Neuronal stem cell (in vitro differentiated cells): ENCODE data around the gene CACNA1C.

Source experiments
- DNase-seq: peaks from one replicate; pipeline ENCODE4 v3.0.0-alpha.2; 2013; ENCODE audit warnings: low spot score
- H2AFZ ChIP-seq: one replicate; pipeline ENCODE4 v1.6.1; 2013; ENCODE audit warnings: mild to moderate bottlenecking, low read length, inconsistent platforms
- H2AK5ac ChIP-seq: 2 replicates; pipeline ENCODE4 v1.6.1; 2013; ENCODE audit warnings: low read depth, mild to moderate bottlenecking, inconsistent platforms, low read length, moderate library complexity, mixed read lengths
- H2BK120ac ChIP-seq: 2 replicates; pipeline ENCODE4 v1.6.1; 2013; ENCODE audit warnings: low read depth, mild to moderate bottlenecking, inconsistent platforms, low read length, moderate library complexity, mixed read lengths
- H2BK12ac ChIP-seq: one replicate; pipeline ENCODE4 v1.6.1; 2013; ENCODE audit warnings: low read length, inconsistent platforms
- H2BK15ac ChIP-seq: 2 replicates; pipeline ENCODE4 v1.6.1; 2013; ENCODE audit warnings: mild to moderate bottlenecking, low read length, inconsistent platforms, mixed read lengths
- H2BK5ac ChIP-seq: one replicate; pipeline ENCODE4 v1.6.1; 2013; ENCODE audit warnings: inconsistent platforms, mild to moderate bottlenecking, low read length, moderate library complexity
- H3K14ac ChIP-seq: one replicate; pipeline ENCODE4 v1.6.1; 2013; ENCODE audit warnings: low read length, inconsistent platforms
- H3K18ac ChIP-seq: 2 replicates; pipeline ENCODE4 v1.6.1; 2013; ENCODE audit warnings: low read length, inconsistent platforms
- H3K23ac ChIP-seq: 2 replicates; pipeline ENCODE4 v1.6.1; 2013; ENCODE audit warnings: low read depth, mild to moderate bottlenecking, mixed read lengths, low read length, inconsistent platforms; ENCODE audit not compliant: poor library complexity
- H3K27ac ChIP-seq: replicated peaks from 3 replicates; pipeline ENCODE4 v1.5.1; 2013; ENCODE audit warnings: low read length, inconsistent platforms
- H3K27me3 ChIP-seq, 3 experiments: 2 replicates each; pipeline ENCODE4 v1.6.1; 2013; ENCODE audit warnings: low read length in 3 of 3, mild to moderate bottlenecking in 2 of 3, inconsistent platforms in 1 of 3, low read depth in 1 of 3, mixed read lengths in 1 of 3, moderate library complexity in 1 of 3; ENCODE audit not compliant: control insufficient read depth in 3 of 3, insufficient read depth in 3 of 3
- H3K36me3 ChIP-seq, 2 donors: replicated peaks in 1 of 2; 2 replicates each; pipeline ENCODE4 v1.6.1; 2013; ENCODE audit warnings: low read length in 2 of 2; ENCODE audit not compliant: control insufficient read depth in 2 of 2, insufficient read depth in 2 of 2
- H3K4ac ChIP-seq: 2 replicates; pipeline ENCODE4 v1.6.1; 2013; ENCODE audit warnings: inconsistent platforms, mild to moderate bottlenecking, low read length, moderate library complexity
- H3K4me1 ChIP-seq, 2 donors: 1 replicate in 1 of 2; 2 replicates in 1 of 2; pipeline ENCODE4 v1.6.1; 2013; ENCODE audit warnings: low read length in 2 of 2, low read depth in 1 of 2; ENCODE audit not compliant: control insufficient read depth in 2 of 2, insufficient read depth in 1 of 2
- H3K4me2 ChIP-seq: one replicate; pipeline ENCODE4 v1.6.1; 2013; ENCODE audit warnings: mild to moderate bottlenecking, low read length, inconsistent platforms; ENCODE audit not compliant: insufficient read depth, poor library complexity, severe bottlenecking
- H3K4me3 ChIP-seq, 2 donors: 2 replicates each; pipeline ENCODE4 v1.5.1; 2013; ENCODE audit warnings: low read length in 2 of 2, mild to moderate bottlenecking in 2 of 2, inconsistent platforms in 1 of 2, moderate library complexity in 1 of 2
- H3K79me1 ChIP-seq: one replicate; pipeline ENCODE4 v1.6.1; 2013; ENCODE audit warnings: low read depth, mild to moderate bottlenecking, inconsistent platforms, low read length, moderate library complexity
- H3K9ac ChIP-seq: one replicate; pipeline ENCODE4 v1.6.1; 2013; ENCODE audit warnings: mild to moderate bottlenecking, low read depth, low read length, inconsistent platforms; ENCODE audit not compliant: poor library complexity
- H3K9me3 ChIP-seq, 2 donors: replicated peaks in 1 of 2; 2 replicates each; pipeline versions ENCODE3 to v1.6.1; 2013; ENCODE audit warnings: low read length in 2 of 2, mild to moderate bottlenecking in 2 of 2, inconsistent platforms in 1 of 2, low read depth in 1 of 2, mixed read lengths in 1 of 2, moderate library complexity in 1 of 2; ENCODE audit not compliant: control insufficient read depth in 2 of 2, insufficient read depth in 1 of 2
- H4K8ac ChIP-seq: one replicate; pipeline ENCODE4 v1.6.1; 2013; ENCODE audit warnings: low read depth, mild to moderate bottlenecking, inconsistent platforms, low read length, moderate library complexity
- H4K91ac ChIP-seq: one replicate; pipeline ENCODE4 v1.6.1; 2013; ENCODE audit warnings: low read length, low read depth, mild to moderate bottlenecking, inconsistent platforms; ENCODE audit not compliant: poor library complexity
- WGBS, 2 donors: extraction: QIAGEN DNeasy Blood & Tissue Kit; methylation state at CpG; one replicate each; pipeline ENCODE4 v1.1.7; 2013; ENCODE audit warnings: missing lambda C conversion rate in 2 of 2, mixed read lengths in 1 of 2; ENCODE audit not compliant: insufficient read length in 2 of 2, insufficient replicate concordance in 1 of 2; ENCODE audit errors: extremely low coverage in 2 of 2; 5-methylcytosine and 5-hydroxymethylcytosine counted together

The CACNA1C gene

DNA sequence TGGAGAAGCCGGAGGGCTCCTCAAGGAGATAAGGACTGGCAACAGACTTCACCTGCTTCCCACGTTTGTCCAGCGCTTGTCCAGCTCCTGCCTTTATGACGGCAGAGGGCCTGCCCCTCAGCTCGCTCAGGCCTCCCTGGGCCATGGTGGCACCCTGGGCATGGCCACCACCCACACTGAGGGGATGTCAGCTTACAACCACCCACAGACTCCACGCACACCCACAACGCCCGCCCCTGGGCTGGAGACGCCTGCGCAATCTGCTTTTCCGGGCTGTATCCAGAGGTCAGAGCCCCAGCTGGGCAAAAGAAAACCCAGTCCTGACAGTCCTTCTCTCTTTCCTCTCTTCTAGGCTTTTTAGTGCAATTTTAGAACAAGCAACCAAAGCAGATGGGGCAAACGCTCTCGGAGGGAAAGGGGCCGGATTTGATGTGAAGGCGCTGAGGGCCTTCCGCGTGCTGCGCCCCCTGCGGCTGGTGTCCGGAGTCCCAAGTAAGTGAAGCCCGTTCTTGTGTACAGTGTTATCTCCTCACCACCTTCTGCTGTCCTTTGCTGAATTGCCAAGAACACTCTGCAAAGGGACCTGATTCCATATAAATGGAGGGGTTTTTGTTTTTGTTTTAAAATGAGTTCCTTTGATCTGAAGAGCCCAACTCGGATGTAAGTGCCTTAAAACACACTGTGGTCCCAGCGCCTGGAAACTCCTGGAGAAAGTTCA lies 404.6 kb downstream of the CACNA1C start:
- Histone ChIP-seq H3K27ac (no peak overlapping the region), H2BK5ac (no peak overlapping the region), H3K4ac (no peak overlapping the region), H2BK15ac (no peak overlapping the region), H3K4me1 (no peaks in the 10 kb centered on the region), H3K27me3 (peaks cover 0 to 9% (median 0%) of the 10 kb centered on the region in 3 experiments), H2AK5ac (no peak overlapping the region), H2AFZ (no peak overlapping the region), H3K9me3 (no peaks in the 10 kb centered on the region), H3K4me2 (no peak overlapping the region), H3K79me1 (no peaks in the 10 kb centered on the region), H3K18ac (no peak overlapping the region), H3K9ac (no peak overlapping the region), H4K8ac (no peak overlapping the region), H2BK12ac (no peak overlapping the region), H3K4me3 (no peak overlapping the region), H2BK120ac (no peak overlapping the region), H4K91ac (no peak overlapping the region), H3K14ac (no peak overlapping the region), H3K23ac (no peak overlapping the region), H3K36me3 (no peaks in the 10 kb centered on the region)
- DNase-seq = no peak
- no CpG with 5 or more reads among the region's 23 CpGs for WGBS, 2 donors

DNA sequence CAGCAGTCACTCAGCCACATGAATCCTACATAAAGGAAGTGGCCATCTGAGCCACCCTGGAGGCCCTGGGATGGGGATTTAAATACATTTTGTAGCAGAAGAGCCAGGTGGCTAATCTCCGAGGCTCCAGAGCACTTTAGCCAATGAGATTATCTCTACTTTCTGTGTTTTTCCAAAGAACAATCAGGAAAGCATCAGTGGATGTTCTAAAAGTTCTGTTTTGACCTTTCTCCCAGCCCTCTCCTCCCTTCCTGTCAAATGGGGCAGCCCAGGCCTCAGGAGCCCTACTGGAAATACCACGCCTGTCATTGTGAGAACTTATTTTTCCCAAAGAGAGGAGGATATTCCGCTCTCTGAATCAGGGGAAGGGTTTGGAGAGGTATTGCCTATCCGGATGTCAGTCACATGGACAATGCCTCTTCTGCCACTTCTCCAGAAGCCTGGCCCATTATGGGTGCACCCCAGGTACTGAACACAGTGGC lies 405.2 kb downstream of the CACNA1C start:
- H3K36me3 ChIP-seq = no peaks in the 10 kb centered on the region
- H3K23ac ChIP-seq = no peak overlapping the region
- no peak overlapping the region for H2BK120ac ChIP-seq
- no peak overlapping the region for H2BK15ac ChIP-seq
- DNase-seq = no peak
- H3K27ac ChIP-seq = no peak overlapping the region
- WGBS, 2 donors = no CpG with 5 or more reads among the region's 4 CpGs
- H3K4me3 ChIP-seq = no peak overlapping the region
- no peak overlapping the region for H3K4me2 ChIP-seq
- H2AK5ac ChIP-seq = no peak overlapping the region
- H2BK5ac ChIP-seq = no peak overlapping the region
- H3K4me1 ChIP-seq = no peaks in the 10 kb centered on the region
- H4K8ac ChIP-seq = no peak overlapping the region
- no peaks in the 10 kb centered on the region for H3K79me1 ChIP-seq
- H2AFZ ChIP-seq = no peak overlapping the region
- H3K9me3 ChIP-seq = no peaks in the 10 kb centered on the region
- no peak overlapping the region for H3K9ac ChIP-seq
- no peak overlapping the region for H3K18ac ChIP-seq
- no peak overlapping the region for H2BK12ac ChIP-seq
- H3K27me3 ChIP-seq = peaks cover 0 to 9% (median 0%) of the 10 kb centered on the region in 3 experiments
- no peak overlapping the region for H3K4ac ChIP-seq
- H3K14ac ChIP-seq = no peak overlapping the region
- no peak overlapping the region for H4K91ac ChIP-seq

DNA sequence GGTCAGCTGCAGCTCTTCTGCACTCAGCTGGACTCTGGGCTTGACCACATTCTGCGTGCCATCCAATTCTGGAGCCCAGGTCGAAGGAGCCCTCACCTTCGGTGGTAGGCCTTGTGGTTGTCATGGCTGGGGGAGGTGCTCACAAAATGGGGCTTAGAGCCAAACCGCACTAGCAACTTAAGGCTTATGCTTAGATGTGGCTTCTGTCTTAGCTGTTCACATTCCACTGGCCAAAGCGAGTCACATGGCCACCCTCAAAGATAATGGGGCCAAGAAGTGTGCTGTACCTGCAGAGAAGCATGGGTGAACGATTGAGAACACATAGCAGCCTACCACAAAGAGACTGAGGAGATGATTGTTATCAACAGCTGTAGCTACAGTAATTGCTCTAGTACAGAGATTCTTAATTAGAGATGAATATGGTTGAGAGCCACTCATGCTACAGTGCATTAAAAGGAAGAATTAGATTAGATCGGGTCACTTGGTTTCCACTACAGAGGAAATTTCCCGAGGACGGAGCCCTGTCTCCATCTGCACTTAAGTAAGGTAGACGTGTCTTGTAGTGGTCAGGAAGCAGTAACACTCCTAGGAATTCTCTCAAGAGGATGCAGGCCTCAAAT lies 407.4 kb downstream of the CACNA1C start:
- peaks cover 0 to 9% (median 0%) of the 10 kb centered on the region in 3 experiments for H3K27me3 ChIP-seq
- H3K4me3 ChIP-seq = no peak overlapping the region
- H3K9me3 ChIP-seq = no peaks in the 10 kb centered on the region
- H2AFZ ChIP-seq = no peak overlapping the region
- no peak overlapping the region for H3K23ac ChIP-seq
- no peak overlapping the region for H2BK5ac ChIP-seq
- no peak overlapping the region for H3K9ac ChIP-seq
- no peak overlapping the region for H4K91ac ChIP-seq
- no peak overlapping the region for H2BK15ac ChIP-seq
- H3K14ac ChIP-seq = no peak overlapping the region
- no peak overlapping the region for H2AK5ac ChIP-seq
- no peak overlapping the region for H3K4me2 ChIP-seq
- H4K8ac ChIP-seq = no peak overlapping the region
- no peak overlapping the region for H3K27ac ChIP-seq
- no peaks in the 10 kb centered on the region for H3K79me1 ChIP-seq
- no peak for DNase-seq
- H3K18ac ChIP-seq = no peak overlapping the region
- no peaks in the 10 kb centered on the region for H3K4me1 ChIP-seq
- H3K36me3 ChIP-seq = no peaks in the 10 kb centered on the region
- H2BK120ac ChIP-seq = no peak overlapping the region
- WGBS, 2 donors = no CpG with 5 or more reads among the region's 10 CpGs
- H3K4ac ChIP-seq = no peak overlapping the region
- H2BK12ac ChIP-seq = no peak overlapping the region

DNA sequence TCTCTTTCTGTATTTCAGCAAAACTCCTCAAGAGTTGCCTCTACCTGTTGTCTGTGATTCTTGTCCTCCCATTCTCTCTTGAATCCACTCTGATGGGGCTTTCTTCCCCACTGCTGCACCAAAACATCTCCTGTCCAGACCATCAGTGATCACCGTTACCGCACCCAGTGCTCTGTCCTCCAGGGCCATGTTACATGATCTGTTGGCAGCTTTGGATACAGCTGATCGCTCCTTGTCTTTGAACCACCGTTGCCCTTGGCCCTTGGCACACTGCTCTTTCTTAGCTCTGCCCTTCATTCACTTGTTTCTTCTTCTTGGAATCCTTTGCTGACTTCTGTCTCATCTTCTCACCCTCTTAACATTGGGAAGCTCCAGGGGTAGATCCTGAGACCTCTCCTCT lies 408.3 kb downstream of the CACNA1C start:
- H3K4me1 ChIP-seq = no peaks in the 10 kb centered on the region
- no peak overlapping the region for H3K4me3 ChIP-seq
- no peak overlapping the region for H3K18ac ChIP-seq
- H2BK120ac ChIP-seq = no peak overlapping the region
- WGBS, 2 donors = no CpG with 5 or more reads among the region's 4 CpGs
- H3K27me3 ChIP-seq = peaks cover 0 to 12% (median 0%) of the 10 kb centered on the region in 3 experiments
- no peak overlapping the region for H4K91ac ChIP-seq
- H2BK5ac ChIP-seq = no peak overlapping the region
- H3K9me3 ChIP-seq = no peaks in the 10 kb centered on the region
- H2BK15ac ChIP-seq = no peak overlapping the region
- H3K4me2 ChIP-seq = no peak overlapping the region
- no peak overlapping the region for H3K4ac ChIP-seq
- no peak overlapping the region for H2AK5ac ChIP-seq
- no peak overlapping the region for H3K23ac ChIP-seq
- H4K8ac ChIP-seq = no peak overlapping the region
- no peak overlapping the region for H2BK12ac ChIP-seq
- no peak overlapping the region for H3K27ac ChIP-seq
- no peak overlapping the region for H3K14ac ChIP-seq
- no peaks in the 10 kb centered on the region for H3K36me3 ChIP-seq
- DNase-seq = no peak
- H2AFZ ChIP-seq = no peak overlapping the region
- no peaks in the 10 kb centered on the region for H3K79me1 ChIP-seq
- H3K9ac ChIP-seq = no peak overlapping the region
